ENCODE measurements around the gene FXYD2.

The FXYD2 gene

DNA sequence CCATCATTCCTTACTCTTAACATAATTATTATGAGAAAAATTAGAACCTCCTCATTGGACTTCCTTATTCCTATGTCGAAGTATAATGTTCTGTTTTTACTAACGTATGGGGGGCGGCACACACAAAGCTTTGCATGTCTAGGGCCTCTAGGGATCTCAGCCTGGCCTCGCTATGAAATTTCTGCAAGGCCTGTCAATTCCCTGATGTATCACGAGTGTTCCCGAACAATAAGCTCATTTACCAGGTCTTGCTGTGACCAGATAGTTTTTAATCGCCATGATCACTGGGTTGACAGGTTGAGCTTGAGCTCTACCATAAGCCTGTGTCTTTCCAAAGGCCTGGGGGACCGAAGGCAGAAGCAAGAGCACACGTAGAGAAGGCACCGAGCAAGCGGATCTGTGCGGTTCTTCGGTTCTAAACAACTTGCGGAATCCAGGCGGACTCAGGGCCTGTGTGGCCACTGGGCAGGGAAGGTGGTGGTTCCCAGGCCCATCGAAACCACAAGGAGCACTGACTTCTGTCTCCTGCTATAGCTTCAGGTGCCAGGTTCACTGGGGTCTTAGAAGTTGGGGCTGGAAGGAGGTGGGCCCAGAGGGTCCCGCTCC is 10.4 kb upstream of the FXYD2 start:
- DNase-seq, result no peak

DNA sequence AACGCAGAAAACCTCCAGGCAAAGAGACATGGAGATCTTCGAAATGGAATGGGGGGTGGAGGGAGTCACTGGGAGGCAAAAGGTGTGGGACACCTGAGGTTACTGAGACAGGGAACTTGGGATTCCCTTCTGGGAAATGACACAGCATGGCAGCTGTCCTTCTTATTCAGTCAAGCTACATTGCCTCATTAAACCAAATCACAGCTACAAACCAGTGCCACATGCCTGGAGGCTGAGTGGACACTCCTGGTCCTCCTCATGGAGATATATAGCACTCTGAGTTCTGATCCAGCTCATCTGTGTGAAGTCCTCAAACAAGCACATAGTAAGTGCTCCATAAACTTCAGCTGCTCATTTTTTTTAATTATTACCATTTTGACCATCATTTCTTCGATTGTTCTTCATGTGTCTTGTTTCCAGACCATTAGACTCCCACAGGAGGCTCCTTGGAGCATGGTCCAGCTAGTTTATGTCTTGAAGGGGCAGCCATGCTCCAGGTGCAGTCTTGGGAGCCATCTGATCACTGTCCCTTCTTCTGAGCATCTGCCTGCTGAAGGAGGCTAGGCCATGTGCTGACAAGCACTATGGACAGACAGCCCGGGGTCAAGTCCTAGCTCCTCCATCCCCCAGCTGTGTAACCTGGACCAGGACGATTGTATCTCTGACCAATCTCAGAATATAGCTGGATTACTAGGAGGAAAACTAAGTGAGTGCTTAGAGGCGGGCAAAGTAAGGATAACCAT is 9.7 kb upstream of the FXYD2 start:
- no peak for DNase-seq

- DNase-seq, result no peak
Measured at GRCh38 chr11:117833401-117833891, 8.9 kb upstream of the FXYD2 start.

- no peak for DNase-seq
Measured at GRCh38 chr11:117832511-117832910, 8.0 kb upstream of the FXYD2 start.

GRCh38 chr11:117831661-117832415 is 7.3 kb upstream of the FXYD2 start:
- no peak for DNase-seq

DNA sequence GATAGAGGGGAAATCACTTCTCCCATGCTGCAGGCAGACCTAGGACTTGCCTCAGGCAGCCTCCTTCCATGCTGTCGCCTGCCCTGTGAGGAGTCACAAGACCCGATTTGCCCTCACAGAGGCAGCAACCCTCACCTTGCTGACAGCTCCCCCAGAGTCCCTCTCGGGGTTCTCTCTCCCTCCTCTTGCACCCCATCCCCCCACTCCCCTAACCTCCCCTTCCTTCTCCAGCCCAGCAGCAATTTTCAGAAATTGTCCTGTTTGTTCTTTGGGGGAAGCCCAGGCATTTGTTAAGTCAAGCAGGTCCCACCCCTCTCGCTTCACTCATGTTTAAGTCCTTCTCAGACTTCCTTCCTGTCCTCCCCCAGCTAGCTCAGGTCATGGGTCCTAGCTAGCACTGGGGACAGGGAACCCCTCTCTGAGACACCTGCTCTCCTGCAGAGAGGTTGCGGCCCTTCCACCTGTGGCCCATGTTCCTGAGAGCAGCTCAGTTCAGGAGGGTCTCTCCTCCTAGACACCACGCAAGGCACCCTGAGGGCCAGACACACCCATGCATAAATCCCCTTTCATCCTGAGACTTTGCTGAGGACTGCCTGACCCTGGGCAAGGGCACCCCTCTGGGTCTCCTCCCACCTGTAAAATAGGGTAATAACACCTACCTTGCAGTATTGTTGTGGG is 6.3 kb upstream of the FXYD2 start:
- DNase-seq, result no peak

GRCh38 chr11:117830072-117830471 is 5.5 kb upstream of the FXYD2 start:
- no peak for DNase-seq

- no peak for DNase-seq
Measured at GRCh38 chr11:117829369-117829725, 4.8 kb upstream of the FXYD2 start.

GRCh38 chr11:117828611-117829368 is 4.2 kb upstream of the FXYD2 start:
- DNase-seq, result no peak

DNA sequence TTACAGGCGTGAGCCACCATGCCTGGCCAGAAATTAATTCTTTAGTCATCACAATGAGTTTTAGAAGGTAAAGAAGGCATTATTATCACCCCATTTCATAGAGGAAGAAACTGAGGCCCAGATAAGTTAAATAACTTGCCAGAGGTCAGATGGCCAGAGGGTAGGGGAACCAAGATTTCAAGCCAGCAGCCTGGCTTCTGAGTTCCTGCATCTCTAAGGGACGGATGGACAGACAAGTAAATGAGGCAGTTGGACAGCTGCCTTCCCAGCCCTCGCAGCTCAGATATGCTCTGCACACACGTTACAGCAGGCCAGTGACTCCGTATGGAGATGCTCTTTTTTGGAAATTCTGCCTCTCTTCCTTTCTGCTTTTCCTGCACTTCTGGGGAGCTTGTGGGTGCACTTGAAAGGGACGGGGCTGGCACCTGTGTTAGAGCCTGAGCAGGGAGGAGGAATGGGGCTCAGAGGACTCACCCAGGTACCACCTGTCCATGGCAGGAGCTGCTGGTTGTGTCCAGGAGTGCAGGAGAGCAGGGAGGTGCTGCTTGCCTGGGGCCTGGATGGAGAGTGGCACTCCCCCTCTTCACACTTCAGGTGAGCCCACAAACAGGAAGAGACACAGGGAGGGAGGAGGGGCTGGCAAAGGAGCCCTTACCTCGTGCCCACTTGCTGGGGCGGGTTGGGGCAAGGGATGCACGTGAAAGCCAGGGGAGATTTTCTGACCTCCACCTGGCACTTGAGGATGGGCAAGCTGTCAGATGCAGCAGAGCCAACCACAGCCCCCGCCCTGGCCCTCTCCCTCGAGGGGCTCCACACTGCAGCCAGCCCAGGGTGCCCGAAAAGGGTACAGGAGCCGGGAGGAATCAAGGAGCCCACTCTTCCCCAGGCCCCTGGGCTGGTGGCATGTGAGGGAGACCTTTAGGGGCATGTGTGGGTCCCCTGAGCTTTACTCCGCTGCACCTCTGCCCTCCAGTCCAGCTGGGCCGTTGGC is 3.3 kb upstream of the FXYD2 start:
- no peak for DNase-seq

- DNase-seq, result no peak
Measured at GRCh38 chr11:117826832-117827231, 2.3 kb upstream of the FXYD2 start.

DNA sequence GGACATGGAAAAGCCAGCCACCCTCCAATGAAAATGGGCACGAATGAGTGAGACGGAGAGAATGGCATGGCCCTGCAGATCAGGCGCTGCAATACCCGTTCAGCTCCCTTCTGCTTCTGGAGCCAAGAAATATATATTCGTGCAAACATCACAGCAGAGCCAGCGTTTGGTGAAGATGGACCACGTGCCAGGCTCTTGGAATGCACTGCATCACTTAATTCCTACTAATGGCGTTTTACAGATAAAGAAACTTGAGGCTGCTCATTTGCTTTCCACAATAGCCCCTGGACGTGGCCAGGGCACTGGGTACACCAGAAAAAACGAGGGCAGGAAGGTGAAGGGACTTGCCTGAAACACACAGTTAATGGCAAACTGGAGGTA is 1.6 kb upstream of the FXYD2 start:
- no peak for DNase-seq

- no peak for DNase-seq
Measured at GRCh38 chr11:117825538-117826189, 1.1 kb upstream of the FXYD2 start.

DNA sequence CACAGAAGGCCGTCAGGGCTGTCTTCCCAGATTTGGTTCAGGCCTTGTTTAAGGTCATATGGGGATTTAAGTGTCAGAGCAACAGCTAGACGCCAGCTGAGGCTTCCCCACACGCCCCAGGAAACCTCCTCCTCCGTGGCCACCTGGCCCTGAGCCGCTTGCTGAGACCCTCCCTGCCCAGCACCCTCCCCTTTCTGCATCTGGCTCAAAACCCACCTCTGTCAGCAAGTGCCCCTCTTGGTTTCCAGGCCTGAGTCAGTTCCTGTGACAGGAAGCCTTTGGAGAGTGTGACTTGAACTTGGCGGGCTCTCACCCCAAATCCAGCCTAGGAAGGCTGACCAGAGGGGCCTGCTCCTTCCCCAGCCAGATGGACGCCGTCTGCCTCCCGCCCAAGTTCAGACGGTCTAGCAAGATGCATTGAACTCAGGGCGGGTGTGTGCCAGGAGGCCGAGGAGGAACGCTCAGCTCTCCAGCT is 561 bp downstream of the FXYD2 start:
- no peak for DNase-seq

DNA sequence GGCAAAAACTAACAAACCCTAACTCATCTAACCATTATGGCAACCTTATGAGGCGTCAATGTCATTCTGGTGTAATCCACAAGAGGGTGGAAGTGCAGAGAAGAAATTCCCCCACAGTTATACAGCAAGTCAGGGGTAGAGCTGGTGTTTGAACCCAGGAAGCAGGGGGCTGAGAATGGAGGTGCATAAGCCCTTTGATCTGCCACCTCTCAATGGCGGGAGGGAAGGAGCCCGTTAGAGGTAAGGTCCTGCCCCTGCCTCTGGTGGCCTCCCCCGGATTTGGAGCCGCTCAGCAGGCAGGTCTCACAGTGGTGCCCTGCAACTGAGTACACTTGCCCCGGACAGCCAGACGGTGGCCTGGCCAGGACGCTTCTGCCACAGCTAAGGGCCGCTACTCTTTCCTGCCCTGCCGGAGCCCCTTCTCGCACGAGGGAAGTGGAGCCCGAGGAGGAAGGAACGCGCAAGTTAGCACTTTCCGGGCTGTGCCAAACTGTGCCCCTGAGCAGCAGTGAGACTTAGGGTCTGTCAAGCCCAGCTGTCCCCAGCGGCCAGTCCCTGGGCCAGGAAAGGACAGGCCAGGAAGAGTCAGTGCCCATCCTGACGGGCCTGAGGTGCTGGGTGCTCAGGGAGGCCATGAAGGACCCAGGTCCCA is 1.1 kb downstream of the FXYD2 start:
- no peak for DNase-seq

DNA sequence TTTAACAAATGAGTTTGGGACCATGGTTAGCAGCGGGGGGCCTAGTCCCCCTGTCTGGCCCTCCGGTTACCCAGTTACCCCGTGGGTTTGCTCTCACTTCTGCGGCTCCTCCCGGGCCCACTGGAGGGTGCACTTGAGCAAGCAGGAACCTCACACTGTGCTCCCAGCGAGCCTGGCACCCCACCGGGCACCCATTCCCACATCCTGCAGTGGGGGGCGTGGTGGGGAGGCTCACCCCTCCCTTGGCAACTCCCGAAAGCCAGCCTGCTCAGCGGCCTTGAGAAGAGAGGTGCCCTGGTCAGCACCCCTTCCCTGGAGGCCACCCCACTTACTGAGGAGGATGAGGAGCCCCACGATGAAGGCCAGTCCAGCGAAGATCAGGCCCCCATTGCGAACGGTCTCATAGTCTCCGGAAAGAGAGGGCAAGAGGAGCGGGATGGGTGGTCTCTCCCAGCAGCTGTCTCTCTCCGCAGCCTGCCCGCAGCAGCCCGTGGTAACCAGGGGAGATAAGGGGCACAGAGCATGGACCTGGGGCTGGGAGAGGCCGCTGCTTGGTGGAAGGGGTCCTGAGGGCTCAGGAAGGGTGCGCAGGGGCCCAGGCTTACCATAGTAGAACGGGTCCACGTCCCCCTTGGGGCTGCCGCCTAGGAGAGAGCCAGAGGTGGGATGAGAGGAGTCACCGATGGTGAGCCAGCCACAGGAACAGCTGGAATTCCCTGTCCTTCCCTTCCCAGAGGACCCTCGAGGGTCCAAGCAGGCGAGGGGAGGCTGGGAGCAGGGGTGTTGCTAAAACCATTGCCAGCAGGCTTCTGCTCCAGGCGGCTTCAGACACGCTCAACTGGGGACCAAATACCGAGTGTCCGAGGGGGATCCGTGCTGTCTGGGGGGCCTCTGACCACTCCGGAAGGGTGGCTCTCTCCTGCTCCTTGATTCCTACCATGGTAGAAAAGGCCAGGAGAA is 2.2 kb downstream of the FXYD2 start:
- DNase-seq, result no peak

DNA sequence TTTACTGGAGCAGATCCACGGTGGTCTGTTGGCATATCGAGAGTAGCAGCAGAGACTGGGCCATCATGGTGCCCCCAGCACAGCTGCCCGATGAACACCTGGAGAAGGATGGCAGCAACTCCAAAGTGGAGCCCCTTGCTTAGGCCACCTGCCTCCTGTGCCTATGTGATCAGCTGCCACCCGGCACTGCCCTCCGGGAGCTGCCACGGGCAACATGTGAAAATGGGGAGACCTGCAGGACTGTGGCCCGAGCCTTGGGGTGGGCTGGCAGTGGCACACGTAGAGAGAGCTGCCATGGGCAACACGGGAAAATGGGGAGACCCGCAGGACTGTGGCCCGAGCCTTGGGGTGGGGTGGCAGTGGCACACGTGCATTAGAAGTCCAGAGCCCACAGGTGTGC is 3.1 kb downstream of the FXYD2 start:
- no peak for DNase-seq

DNA sequence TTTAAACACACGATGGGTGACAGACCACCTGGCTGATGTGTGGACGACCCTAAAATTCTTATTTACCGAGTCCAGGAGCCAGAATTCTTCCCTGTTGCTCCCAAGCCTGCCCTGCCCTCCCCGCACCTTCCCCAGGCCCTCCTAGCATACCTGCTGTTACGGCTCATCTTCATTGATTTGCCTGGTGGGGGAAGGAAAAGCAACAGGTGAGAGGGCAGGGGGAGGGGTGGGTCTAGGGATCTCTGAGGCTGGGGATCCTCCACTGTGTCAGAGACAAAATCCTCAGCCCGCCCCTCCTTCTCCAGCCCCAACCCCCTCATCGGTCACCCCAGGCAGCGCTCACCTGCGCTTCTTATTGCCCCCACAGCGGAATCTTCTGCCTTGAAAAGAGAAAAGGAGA is 4.0 kb downstream of the FXYD2 start:
- DNase-seq, result no peak

- DNase-seq, result no peak
Measured at GRCh38 chr11:117820071-117820470, 4.5 kb downstream of the FXYD2 start.

Data from cerebellar nuclear complex (tissue), 1 donor.